AG08396 (cell line): Measurements from ENCODE around the gene ARIH2.

Source experiments
- DNase-seq: peaks from one replicate; pipeline ENCODE4 v3.0.0; 2012; ENCODE audit warnings: low spot score, mixed read lengths

Gene ARIH2

GRCh38 chr3:48974076-48974864 is 55.6 kb downstream of the ARIH2 start:
- no peak for DNase-seq

- no peak for DNase-seq
Observed at GRCh38 chr3:48979451-48979850, 60.8 kb downstream of the ARIH2 start.

GRCh38 chr3:48980295-48980694 is 61.7 kb downstream of the ARIH2 start:
- no peak for DNase-seq

- DNase-seq = no peak
Observed at GRCh38 chr3:48982016-48982415, 63.4 kb downstream of the ARIH2 start.

GRCh38 chr3:48982686-48983085 is 64.0 kb downstream of the ARIH2 start:
- DNase-seq = no peak

GRCh38 chr3:48983096-48983495 is 64.5 kb downstream of the ARIH2 start:
- no peak for DNase-seq

- DNase-seq = no peak
Observed at GRCh38 chr3:48984663-48985062, 66.0 kb downstream of the ARIH2 start.

- no peak for DNase-seq
Observed at GRCh38 chr3:48985831-48986376, 67.3 kb downstream of the ARIH2 start.

GRCh38 chr3:48989126-48989795 is 70.6 kb downstream of the ARIH2 start:
- DNase-seq = no peak

- DNase-seq = peak; percentile 92
Observed at GRCh38 chr3:48989796-48990635, 71.4 kb downstream of the ARIH2 start, which contains the start of gene P4HTM. P4HTM (plus strand) TSS chr3:48990241; CDS start chr3:48990257, 16 bp downstream.

- DNase-seq = no peak
Observed at GRCh38 chr3:48990636-48991469, 72.2 kb downstream of the ARIH2 start.

- DNase-seq = no peak
Observed at GRCh38 chr3:48991851-48992545, 73.4 kb downstream of the ARIH2 start.

- DNase-seq = no peak
Observed at GRCh38 chr3:48993834-48994233, 75.2 kb downstream of the ARIH2 start.

GRCh38 chr3:48996640-48997039 is 78.0 kb downstream of the ARIH2 start:
- DNase-seq = no peak

- DNase-seq = no peak
Observed at GRCh38 chr3:48997102-48997635, 78.5 kb downstream of the ARIH2 start.

- DNase-seq = no peak
Observed at GRCh38 chr3:48997714-48998637, 79.3 kb downstream of the ARIH2 start.

GRCh38 chr3:48999085-48999858 is 80.6 kb downstream of the ARIH2 start:
- DNase-seq = no peak

GRCh38 chr3:49001155-49001554 is 82.5 kb downstream of the ARIH2 start:
- no peak for DNase-seq
